ENCODE results near the gene ZNF331. TPM values are rescaled to one million over a fixed set of nuclear protein-coding genes. Genes with fewer than 3 reads are reported as not detected.

The ZNF331 gene
- total and polyA plus RNA-seq, 7 donors: 3.6 to 26.8 (median 16.8) TPM

GRCh38 chr19:53517114-53517741 is 20.7 kb upstream of the ZNF331 start:
- 62 to 70% methylated on average over 5 of the region's 5 CpGs for WGBS, 2 donors
- no peak for DNase-seq
- Histone ChIP-seq H3K27ac (no peak overlapping the region), H3K36me3 (no peaks in the 10 kb centered on the region), H3K4me3 (no peak overlapping the region), H3K9me3 (peaks cover 0 to 4% (median 0%) of the 10 kb centered on the region in 4 donors), H3K4me1 (peaks cover 0 to 14% (median 11%) of the 10 kb centered on the region in 4 donors), H3K27me3 (no peaks in the 10 kb centered on the region)
- TF ChIP-seq POLR2A (IDR thresholded peaks at IDR 0.05) (no peak), EP300 (IDR thresholded peaks at IDR 0.05) (no peak), CTCF (IDR thresholded peaks at IDR 0.05) (no peak), POLR2AphosphoS5 (IDR thresholded peaks at IDR 0.05) (no peak)
- intact Hi-C loops (cut with DNase I): loop anchor here (5.0 to 10.0 kb wide), 2 partner anchors 228 to 320 kb away; no protein-coding TSS in a partner anchor

GRCh38 chr19:53518121-53518520 is 19.8 kb upstream of the ZNF331 start:
- Histone ChIP-seq H3K27me3 (no peaks in the 10 kb centered on the region), H3K27ac (no peak overlapping the region), H3K9me3 (peaks cover 0 to 4% (median 0%) of the 10 kb centered on the region in 4 donors), H3K4me1 (peaks cover 0 to 14% (median 11%) of the 10 kb centered on the region in 4 donors), H3K36me3 (no peaks in the 10 kb centered on the region), H3K4me3 (no peak overlapping the region)
- intact Hi-C loops (cut with DNase I): loop anchor here (5.0 to 10.0 kb wide), 2 partner anchors 227 to 321 kb away; no protein-coding TSS in a partner anchor
- WGBS, 2 donors: 84% methylated on average over 4 of the region's 4 CpGs
- no peak for DNase-seq
- no peak for TF ChIP-seq CTCF (IDR thresholded peaks at IDR 0.05)
- no peak for TF ChIP-seq POLR2AphosphoS5 (IDR thresholded peaks at IDR 0.05)
- no peak for TF ChIP-seq EP300 (IDR thresholded peaks at IDR 0.05)
- TF ChIP-seq POLR2A (IDR thresholded peaks at IDR 0.05): no peak

GRCh38 chr19:53518716-53519115 is 19.2 kb upstream of the ZNF331 start:
- Histone ChIP-seq H3K36me3 (no peaks in the 10 kb centered on the region), H3K27me3 (no peaks in the 10 kb centered on the region), H3K4me1 (peaks cover 0 to 14% (median 11%) of the 10 kb centered on the region in 4 donors), H3K4me3 (no peak overlapping the region), H3K9me3 (peaks cover 0 to 4% (median 0%) of the 10 kb centered on the region in 4 donors), H3K27ac (no peak overlapping the region)
- no peak for DNase-seq
- intact Hi-C loops (cut with DNase I): loop anchor here (5.0 to 10.0 kb wide), 2 partner anchors 226 to 321 kb away; no protein-coding TSS in a partner anchor
- 72 to 75% methylated on average over 1 of the region's 1 CpG for WGBS, 2 donors
- TF ChIP-seq EP300 (IDR thresholded peaks at IDR 0.05) (no peak), POLR2A (IDR thresholded peaks at IDR 0.05) (no peak), CTCF (IDR thresholded peaks at IDR 0.05) (no peak)

GRCh38 chr19:53519446-53519845 is 18.5 kb upstream of the ZNF331 start:
- intact Hi-C loops (cut with DNase I): loop anchor here (5.0 to 10.0 kb wide), 2 partner anchors 225 to 322 kb away; no protein-coding TSS in a partner anchor
- H3K36me3 ChIP-seq: no peaks in the 10 kb centered on the region
- H3K27me3 ChIP-seq: no peaks in the 10 kb centered on the region
- peaks cover 0 to 14% (median 11%) of the 10 kb centered on the region in 4 donors for H3K4me1 ChIP-seq
- peak overlapping the region in 2 of 4 donors; percentile 88 for H3K27ac ChIP-seq
- no peak overlapping the region for H3K4me3 ChIP-seq
- WGBS, 2 donors: 93 to 95% methylated on average over 7 of the region's 7 CpGs
- peak; percentile 73 for DNase-seq
- H3K9me3 ChIP-seq: peaks cover 0 to 4% (median 0%) of the 10 kb centered on the region in 4 donors
- no peak for TF ChIP-seq EP300 (IDR thresholded peaks at IDR 0.05)
- no peak for TF ChIP-seq CTCF (IDR thresholded peaks at IDR 0.05)
- TF ChIP-seq POLR2A (IDR thresholded peaks at IDR 0.05): no peak
- TF ChIP-seq POLR2AphosphoS5 (IDR thresholded peaks at IDR 0.05): no peak

Measured in sigmoid colon (tissue), 7 donors.